SK-N-MC (cell line): Measurements from ENCODE around the gene NOXO1.

Experiments
- DNase-seq: peaks from one replicate; pipeline ENCODE4 v3.0.0-alpha.2; 2011; ENCODE audit warnings: low read depth, low spot score
- H3K27ac ChIP-seq: fragments of 200-600 bp; sonication (generic); 2 replicates; pipeline ENCODE4 v1.5.1; 2016; ENCODE audit warnings: mixed run types
- H3K36me3 ChIP-seq: fragments of 200-600 bp; sonication (generic); 2 replicates; pipeline ENCODE4 v1.6.1; 2017; ENCODE audit warnings: antibody characterized with exemption, low read length, mixed read lengths; ENCODE audit not compliant: insufficient read depth
- H3K4me3 ChIP-seq: fragments of 200-600 bp; sonication (generic); 2 replicates; pipeline ENCODE4 v1.5.1; 2016
- H3K9ac ChIP-seq: fragments of 200-600 bp; sonication (generic); 2 replicates; pipeline ENCODE4 v1.8.0; 2017; ENCODE audit warnings: mixed run types, mixed read lengths; ENCODE audit not compliant: insufficient read length
- H3K9me3 ChIP-seq: fragments of 200-600 bp; sonication (generic); 2 replicates; pipeline ENCODE4 v1.6.1; 2017; ENCODE audit warnings: low read depth, mild to moderate bottlenecking, antibody characterized with exemption, low read length, moderate library complexity, mixed read lengths
- EZH2 ChIP-seq: fragments of 200-600 bp; sonication (generic); IDR thresholded peaks from one replicate; pipeline ENCODE4 v1.6.1; 2017; ENCODE audit warnings: antibody characterized with exemption
- FOXP2 ChIP-seq: optimal IDR thresholded peaks from 2 replicates; pipeline ENCODE3; 2011; ENCODE audit warnings: mild to moderate bottlenecking, moderate library complexity; ENCODE audit not compliant: insufficient read depth; ENCODE audit errors: extremely low read length, control extremely low read depth
- POLR2AphosphoS5 ChIP-seq: IDR thresholded peaks from 2 replicates; pipeline ENCODE4 v1.6.1; 2012; ENCODE audit warnings: mild to moderate bottlenecking, low read depth, low read length, borderline replicate concordance

The NOXO1 gene

DNA sequence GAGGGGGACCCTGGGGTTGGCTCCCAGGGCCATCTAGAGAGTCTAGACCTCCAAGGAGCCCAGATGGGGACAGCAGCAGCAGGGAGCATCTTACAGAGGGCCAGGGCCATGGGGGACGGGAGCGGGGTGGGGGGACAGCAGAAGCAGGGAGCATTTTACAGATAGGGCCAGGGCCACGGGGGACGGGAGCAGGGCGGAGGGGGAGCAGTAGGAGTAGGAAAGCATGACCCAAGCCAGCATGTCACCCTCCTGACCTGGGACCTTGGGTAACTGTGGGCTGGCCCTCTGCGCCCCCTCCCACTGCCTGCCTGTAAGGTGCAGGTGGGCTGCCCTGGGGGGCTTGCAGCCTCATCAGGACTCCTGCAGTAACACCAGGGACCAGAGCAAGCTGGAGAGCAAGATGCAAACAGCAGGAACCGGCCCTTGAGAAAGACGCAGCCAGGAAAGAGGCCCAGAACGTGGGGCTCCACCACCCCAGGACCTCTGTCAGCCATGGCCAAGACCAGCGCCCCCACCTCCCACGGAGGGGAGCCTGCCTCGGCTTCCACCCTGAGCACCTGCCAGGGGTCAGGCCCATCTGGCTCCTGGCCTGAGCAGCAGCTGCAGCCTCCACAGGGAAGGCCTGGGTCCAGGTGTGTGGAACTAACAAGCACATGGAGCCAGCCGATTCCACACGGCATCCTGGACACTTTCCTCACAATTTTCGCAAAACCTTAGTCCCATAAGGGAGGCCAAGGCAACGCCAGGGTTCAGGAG, 26.0 kb upstream of the NOXO1 start:
- peak overlapping the region; percentile 96 for H3K4me3 ChIP-seq
- peak overlapping the region; percentile 98 for H3K9ac ChIP-seq
- no peak for TF ChIP-seq POLR2AphosphoS5
- no peak for TF ChIP-seq FOXP2
- TF ChIP-seq EZH2: no peak
- no peak for DNase-seq
- H3K27ac ChIP-seq: no peak overlapping the region
- peaks cover 22% of the 10 kb centered on the region; the same call in 1 of the 2 replicates for H3K36me3 ChIP-seq
- no peaks in the 10 kb centered on the region for H3K9me3 ChIP-seq

DNA sequence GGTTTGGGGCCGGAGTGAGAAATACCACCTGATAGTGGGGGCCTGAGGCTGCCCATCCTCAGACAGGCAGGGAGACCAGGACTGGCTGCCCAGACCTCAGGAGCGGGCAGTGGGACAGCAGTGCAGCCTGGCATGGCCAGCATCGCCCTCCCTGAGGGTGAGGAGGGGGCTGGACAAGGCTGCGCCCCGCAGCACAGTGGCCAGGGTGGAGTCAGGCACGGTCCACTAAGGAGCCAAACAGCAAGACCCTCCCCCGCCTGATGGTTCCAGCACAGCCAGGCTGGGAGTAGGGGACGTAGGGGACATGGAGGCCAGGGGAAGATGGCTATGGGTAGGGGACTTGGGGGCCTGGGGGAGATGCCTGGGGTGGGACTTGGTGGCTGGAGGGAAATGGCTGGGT, 25.0 kb upstream of the NOXO1 start:
- DNase-seq: no peak
- H3K4me3 ChIP-seq: no peak overlapping the region
- H3K9me3 ChIP-seq: no peaks in the 10 kb centered on the region
- H3K27ac ChIP-seq: no peak overlapping the region
- H3K9ac ChIP-seq: no peak overlapping the region
- H3K36me3 ChIP-seq: peaks cover 31% of the 10 kb centered on the region; the same call in 1 of the 2 replicates
- no peak for TF ChIP-seq FOXP2
- peak; percentile 15; the same call in 1 of the 2 replicates for TF ChIP-seq POLR2AphosphoS5

DNA sequence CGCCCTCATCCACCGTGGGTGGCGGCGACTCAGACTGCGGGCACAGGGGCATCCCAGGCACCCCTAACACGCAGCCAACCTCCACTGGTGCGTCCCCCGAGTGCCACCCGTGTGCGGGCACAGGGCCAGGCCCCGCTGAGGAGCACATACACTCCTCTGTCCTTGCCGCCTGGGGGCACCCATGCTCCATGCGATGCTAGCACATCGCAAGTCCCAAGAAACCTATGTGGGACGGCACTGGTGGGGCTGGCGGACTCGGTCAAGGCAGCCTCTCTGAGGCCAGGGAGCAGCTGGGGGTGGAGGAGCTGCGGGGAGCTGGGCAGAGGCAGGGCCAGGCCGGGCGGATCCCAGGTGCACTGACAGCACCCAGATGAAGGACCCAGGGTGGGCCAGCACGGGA, 24.4 kb upstream of the NOXO1 start:
- no peaks in the 10 kb centered on the region for H3K9me3 ChIP-seq
- no peak overlapping the region for H3K9ac ChIP-seq
- no peak overlapping the region for H3K4me3 ChIP-seq
- TF ChIP-seq EZH2 (no peak), FOXP2 (no peak), POLR2AphosphoS5 (no peak)
- DNase-seq: no peak
- H3K27ac ChIP-seq: no peak overlapping the region
- H3K36me3 ChIP-seq: peaks cover 36% of the 10 kb centered on the region; the same call in 1 of the 2 replicates

DNA sequence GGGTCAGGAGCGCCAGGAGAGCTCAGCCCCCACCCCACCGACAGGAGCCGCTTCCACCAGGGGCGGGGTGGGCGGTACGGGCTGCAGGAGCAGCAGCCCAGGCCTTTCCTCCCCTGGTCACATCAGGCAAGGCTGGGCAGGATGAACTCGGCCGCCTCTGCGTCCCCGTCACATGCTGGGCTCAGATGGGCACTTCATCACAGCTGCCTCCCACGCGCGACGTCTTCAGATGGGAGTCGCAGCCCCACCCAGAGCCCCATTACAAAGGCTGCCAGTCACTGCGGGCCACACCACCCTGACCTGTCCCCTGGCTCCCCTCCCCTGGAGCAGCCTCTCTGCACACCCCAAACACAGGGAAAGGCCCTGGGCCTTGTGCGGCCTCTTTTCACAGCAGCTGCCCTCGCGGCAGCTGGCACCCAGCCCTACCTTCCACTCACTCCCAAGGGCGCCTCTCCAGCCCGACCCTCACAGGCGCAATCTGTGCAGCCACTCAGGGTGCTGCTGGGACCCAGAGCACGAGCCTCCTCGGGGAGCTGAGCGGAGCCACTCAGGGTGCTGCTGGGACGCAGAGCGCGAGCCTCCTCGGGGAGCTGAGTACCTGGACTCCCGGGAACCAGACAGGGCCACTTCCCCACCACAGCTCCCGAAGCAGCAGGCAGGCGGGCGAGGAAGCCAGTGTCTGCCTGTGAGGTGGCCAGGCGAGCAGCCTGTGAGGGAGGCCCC, 23.7 kb upstream of the NOXO1 start:
- Histone ChIP-seq H3K27ac (no peak overlapping the region), H3K4me3 (no peak overlapping the region)
- DNase-seq: no peak

DNA sequence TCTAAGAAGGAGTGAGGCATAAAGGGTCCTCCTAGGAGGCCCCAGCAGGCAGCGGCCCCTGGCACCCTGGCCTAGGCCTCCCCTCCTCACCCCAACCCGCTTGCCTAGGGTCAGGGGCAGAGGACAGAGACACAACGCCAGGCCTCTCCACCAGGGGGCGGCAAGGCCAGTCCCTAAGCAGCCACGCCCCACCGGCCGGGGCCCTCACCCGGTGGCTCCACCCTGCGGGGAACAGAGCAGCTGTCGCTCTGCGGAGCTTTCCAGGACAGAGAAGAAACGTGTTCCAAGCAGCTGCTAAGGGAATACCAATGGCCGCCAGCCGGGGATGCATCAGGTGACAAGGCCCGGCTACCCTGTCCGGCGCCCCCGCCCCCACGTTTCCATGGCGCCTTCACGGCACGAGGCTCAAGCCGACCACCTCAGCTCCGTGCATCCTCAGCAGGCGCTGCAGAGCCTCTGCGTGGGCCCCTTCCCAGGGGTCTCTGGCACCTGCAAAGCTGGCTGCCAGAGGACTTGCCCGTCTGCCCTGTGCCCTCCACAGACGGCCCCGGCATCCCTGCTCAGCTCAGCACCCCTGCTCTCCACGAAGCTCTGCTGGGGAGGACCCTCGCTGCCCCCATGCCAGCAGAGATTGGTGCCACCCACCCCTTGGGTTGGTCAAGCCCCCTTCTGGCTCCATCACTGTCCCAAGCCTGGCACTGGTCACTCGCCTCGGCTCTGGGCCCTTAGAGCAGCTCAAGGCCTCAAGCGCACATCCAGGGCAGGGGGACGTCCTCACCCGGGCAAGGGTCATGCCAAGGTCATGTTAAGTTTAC, 22.8 kb upstream of the NOXO1 start:
- no peak for DNase-seq
- H3K27ac ChIP-seq: no peak overlapping the region
- peaks cover 51% of the 10 kb centered on the region; the same call in 1 of the 2 replicates for H3K36me3 ChIP-seq
- no peak for TF ChIP-seq FOXP2
- TF ChIP-seq POLR2AphosphoS5: no peak
- TF ChIP-seq EZH2: no peak
- no peaks in the 10 kb centered on the region for H3K9me3 ChIP-seq
- no peak overlapping the region for H3K4me3 ChIP-seq
- H3K9ac ChIP-seq: no peak overlapping the region

More for the DNA sequence above, 23.7 kb upstream of the NOXO1 start:
- TF ChIP-seq EZH2 (no peak), POLR2AphosphoS5 (no peak), FOXP2 (no peak)
- peaks cover 42% of the 10 kb centered on the region; the same call in 1 of the 2 replicates for H3K36me3 ChIP-seq
- H3K9me3 ChIP-seq: no peaks in the 10 kb centered on the region
- H3K9ac ChIP-seq: no peak overlapping the region

DNA sequence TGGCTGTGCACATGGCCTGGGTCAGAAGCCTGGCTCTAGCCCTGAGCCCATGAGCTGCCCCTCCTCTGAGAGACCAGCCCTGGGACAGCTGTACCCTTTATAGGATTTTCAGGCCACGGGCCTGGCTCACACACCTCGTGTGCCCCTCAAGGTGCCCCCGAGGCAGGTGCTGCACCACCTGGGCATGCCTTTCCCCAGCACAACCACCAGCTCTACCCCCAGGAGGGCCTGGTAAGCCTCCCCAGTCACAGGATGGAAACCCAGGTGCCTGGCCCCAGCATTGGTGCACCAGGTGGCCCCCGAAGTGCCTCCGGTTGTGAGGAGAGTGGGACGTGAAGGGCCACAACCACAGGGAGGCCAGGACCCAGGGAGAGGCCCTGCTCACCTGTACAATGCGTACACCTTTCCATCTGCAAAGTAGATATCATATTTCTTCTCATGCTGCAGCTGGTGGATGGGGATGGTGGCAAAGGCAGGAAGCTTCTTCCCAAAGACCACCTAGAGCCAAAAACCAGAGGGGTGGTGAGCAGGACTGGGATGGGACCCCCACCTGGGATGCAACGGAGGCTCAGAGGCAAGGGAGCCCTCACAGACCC, 22.1 kb upstream of the NOXO1 start:
- H3K9ac ChIP-seq: no peak overlapping the region
- H3K36me3 ChIP-seq: peaks cover 55% of the 10 kb centered on the region; the same call in 1 of the 2 replicates
- no peaks in the 10 kb centered on the region for H3K9me3 ChIP-seq
- no peak overlapping the region for H3K27ac ChIP-seq
- H3K4me3 ChIP-seq: no peak overlapping the region
- no peak for TF ChIP-seq EZH2
- no peak for TF ChIP-seq POLR2AphosphoS5
- no peak for DNase-seq

DNA sequence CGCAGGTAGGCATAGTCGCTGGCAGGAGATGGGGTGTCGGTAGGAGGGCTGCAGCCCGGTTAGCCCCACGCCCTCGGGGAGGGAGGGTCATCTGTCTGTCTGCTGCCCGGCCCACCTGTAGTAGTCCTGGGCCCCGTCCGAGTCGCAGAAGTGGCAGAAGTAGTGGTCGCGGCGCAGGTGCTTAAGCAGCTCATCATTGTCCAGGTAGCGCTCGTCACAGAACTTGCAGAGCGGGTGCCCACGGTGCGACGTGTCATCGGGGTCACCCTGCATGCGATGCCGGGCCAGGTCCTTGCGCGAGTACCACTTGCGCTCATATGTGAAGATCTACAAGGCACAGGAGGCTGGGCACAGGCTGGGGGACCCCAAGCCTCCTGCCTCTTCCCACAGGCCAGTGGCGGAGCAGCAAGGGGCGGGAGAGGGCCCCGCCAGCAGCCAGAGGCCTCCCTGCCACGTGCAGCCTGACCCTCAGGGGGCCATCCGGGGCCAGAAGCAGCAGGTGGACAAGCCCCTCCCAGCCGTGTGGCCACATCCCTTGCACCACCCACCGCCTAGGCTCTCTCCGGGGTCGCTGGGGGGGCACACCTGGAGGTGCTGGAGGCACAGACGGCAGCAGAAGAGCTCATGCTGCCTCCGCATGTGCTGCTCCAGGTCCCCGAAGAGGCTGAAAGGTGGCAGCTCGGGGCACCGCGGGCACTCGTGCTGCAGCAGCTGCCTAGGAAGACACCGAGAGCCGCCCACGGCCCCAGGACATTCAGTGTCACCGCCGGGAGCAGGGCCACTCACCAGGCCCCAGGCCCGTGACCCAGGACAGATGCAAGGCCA, 21.3 kb upstream of the NOXO1 start:
- no peaks in the 10 kb centered on the region for H3K9me3 ChIP-seq
- TF ChIP-seq EZH2 (no peak), POLR2AphosphoS5 (no peak), FOXP2 (no peak)
- DNase-seq: no peak
- no peak overlapping the region for H3K27ac ChIP-seq
- no peak overlapping the region for H3K4me3 ChIP-seq
- peaks cover 53% of the 10 kb centered on the region; the same call in 1 of the 2 replicates for H3K36me3 ChIP-seq
- no peak overlapping the region for H3K9ac ChIP-seq
